ENCODE results near the gene COL6A3.

GRCh38 chr2:237449193-237449881, 35.4 kb upstream of the COL6A3 start:
- no peak for TF ChIP-seq YY1 (IDR thresholded peaks at IDR 0.05; ENCODE audit: low read depth)
- TF ChIP-seq EP300 (IDR thresholded peaks at IDR 0.05; ENCODE audit: borderline replicate concordance), result no peak
- no peak for TF ChIP-seq REST (IDR thresholded peaks at IDR 0.05; ENCODE audit: low read depth)
- TF ChIP-seq MAX (IDR thresholded peaks at IDR 0.05), result no peak
- no peak for TF ChIP-seq TEAD4 (IDR thresholded peaks at IDR 0.05)
- no peak for TF ChIP-seq NFIC (IDR thresholded peaks at IDR 0.05)
- TF ChIP-seq CEBPB (IDR thresholded peaks at IDR 0.05), result no peak
- TF ChIP-seq TAF1 (IDR thresholded peaks at IDR 0.05; ENCODE audit: low read depth), result no peak
- TF ChIP-seq, protein P1, sequence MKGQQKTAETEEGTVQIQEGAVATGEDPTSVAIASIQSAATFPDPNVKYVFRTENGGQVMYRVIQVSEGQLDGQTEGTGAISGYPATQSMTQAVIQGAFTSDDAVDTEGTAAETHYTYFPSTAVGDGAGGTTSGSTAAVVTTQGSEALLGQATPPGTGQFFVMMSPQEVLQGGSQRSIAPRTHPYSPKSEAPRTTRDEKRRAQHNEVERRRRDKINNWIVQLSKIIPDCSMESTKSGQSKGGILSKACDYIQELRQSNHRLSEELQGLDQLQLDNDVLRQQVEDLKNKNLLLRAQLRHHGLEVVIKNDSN (IDR thresholded peaks at IDR 0.05), result no peak
- no peak for TF ChIP-seq FOXM1 (IDR thresholded peaks at IDR 0.05; ENCODE audit: borderline replicate concordance, low read depth)

All from Ishikawa (cell line).